NCI-H2196 treated with DMSO at 0.1 percent for 48 hours (cell line): ENCODE measurements around the gene FN3K.
A peak's percentile ranks its signal among the peaks of the same experiment; 100 is the strongest.

ENCODE experiments used
- DNase-seq: peaks from one replicate; lab custom pipeline; 2025; ENCODE audit not compliant: unreplicated experiment; lab: John Stamatoyannopoulos, UW

The FN3K gene

GRCh38 chr17:82703036-82703745 is 32.2 kb upstream of the FN3K start:
- DNase-seq: no peak

GRCh38 chr17:82703935-82704865 is 31.2 kb upstream of the FN3K start:
- DNase-seq: no peak

- DNase-seq: no peak
Measured at GRCh38 chr17:82704886-82705285, 30.5 kb upstream of the FN3K start.

DNA sequence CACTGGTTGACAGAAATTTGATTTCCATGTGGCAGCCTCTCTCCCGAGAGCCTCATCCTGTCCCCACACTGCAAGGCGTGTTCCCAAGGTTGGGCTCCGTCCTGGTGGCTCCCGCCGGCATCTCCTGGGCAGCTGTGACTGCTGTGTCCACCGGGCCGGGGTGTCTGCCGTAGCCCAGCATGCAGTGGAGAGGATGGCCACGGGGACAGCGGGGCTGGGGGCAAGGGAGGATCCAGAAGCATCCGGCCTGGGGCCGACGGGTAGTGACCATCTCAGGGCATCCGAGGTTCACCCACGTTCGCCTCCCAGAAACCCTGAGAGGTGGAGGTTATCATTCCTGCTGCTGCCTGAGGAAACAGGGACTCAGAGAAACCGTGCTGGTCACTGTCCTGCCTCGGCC is 29.7 kb upstream of the FN3K start:
- DNase-seq: no peak

GRCh38 chr17:82709024-82709675 is 26.3 kb upstream of the FN3K start:
- no peak for DNase-seq

DNA sequence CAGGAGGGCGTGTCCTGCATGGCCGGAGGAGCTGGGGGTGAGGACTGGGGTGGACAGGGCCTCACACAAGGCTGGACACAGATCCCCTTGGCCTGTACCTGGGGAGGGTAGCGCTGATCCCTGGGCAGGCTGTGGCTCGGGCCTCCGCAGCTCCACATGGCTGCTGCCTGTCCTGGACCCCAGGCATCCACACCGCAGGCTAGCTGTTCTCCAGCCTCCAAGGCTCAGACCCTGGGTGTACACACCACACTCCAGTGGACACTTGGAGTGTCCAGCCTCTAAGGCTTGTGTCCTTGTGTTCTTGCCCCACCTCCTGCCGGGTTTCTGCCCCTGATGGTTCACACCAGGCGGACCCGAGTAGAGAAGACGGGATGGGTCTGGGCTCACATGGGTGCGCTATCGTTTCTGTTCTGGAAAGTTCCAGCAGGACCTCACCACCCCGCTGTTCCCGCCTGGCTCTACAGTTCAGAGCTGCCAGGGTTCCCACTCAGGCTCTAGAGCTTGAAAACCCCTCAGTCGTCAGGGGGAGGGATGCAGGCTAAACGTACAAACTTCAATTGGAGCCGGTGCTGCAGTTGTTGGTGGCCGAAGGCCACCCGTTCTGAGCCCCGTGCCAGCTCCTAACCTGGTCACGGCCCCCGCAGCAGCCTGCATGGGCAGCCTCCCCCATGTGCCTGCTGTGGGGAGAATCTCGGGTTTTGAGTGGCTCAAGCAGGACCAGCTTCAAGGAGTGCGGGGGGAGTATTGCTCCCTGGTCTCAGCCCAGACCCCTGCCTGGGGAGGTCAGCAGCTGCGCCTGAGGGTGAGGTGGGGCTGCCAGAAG is 25.5 kb upstream of the FN3K start:
- DNase-seq: no peak

DNA sequence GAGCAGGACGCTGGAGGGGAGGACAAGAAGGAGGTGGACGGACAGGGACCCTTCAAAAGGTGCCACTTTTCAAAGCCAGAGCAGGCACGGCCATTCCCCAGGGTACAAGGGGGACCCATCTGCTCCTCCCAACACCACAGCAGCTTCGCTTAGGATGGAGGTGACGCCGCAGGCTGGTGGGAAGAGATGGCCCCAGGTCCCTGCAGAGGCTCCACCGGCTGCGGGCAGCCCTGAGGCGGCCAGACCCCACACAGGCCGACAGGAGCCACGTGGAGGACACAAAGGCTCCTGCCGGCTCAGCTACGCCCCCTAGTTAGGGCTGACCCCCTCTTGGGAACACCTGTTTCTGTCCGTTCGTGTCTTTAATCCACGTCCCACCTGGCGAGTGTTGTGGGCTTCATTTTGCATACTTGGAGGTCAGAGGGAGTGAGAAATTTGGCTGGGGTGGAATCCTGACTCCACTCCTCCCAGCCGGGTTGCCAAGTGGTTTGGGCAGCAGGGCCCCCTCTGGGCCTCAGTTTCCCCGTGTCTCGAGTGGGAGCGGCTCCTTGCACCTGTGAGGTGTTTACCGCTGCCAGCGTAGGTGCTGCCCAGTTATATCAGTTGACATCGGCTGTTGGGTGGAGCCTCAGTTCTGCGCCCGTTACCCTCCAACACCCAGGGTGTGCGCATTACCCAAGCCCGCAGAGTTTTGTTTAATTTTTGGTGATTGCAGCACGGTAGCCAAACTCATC is 24.7 kb upstream of the FN3K start:
- no peak for DNase-seq

- no peak for DNase-seq
Measured at GRCh38 chr17:82713071-82713723, 22.2 kb upstream of the FN3K start.

DNA sequence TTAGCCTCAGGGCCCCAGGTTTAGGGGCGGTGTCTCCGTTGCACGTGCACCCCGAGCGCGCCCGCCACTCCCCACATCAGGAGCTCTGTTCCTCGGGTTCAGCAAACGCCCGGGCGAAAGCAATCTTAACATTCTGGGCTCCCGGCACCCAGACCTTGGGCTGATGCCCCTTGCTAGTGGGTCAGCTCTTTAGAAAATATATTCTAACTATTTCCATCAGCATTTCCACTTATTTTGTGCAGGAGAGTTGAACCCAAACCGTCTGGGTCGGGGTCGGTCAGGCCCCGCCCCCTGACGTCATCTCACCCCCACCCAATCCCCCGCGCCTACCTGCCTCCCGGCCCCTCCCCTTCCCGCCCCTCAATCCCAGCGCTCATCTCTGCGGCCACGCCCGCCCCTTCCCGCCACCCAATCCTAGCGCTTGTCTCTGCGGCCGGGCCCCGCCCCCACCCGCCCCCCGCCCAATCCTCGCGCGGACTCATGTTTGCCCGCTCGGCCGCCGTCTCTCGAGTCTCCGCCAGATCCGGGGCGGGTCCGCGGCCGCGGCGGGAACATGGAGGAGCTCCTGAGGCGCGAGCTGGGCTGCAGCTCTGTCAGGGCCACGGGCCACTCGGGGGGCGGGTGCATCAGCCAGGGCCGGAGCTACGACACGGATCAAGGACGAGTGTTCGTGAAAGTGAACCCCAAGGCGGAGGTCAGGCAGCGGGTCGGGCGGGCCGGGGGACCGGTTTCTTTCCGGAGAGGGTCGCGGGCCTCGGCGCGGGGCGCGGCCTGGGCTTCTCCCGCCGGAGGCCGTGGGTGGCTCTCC is 19.0 kb upstream of the FN3K start, which contains the start of gene FN3KRP:
FN3KRP (plus strand) TSS at position 504 of the 808 bp plus-strand sequence; CDS start at position 554, 50 bp downstream.
- peak; percentile 96 for DNase-seq

DNA sequence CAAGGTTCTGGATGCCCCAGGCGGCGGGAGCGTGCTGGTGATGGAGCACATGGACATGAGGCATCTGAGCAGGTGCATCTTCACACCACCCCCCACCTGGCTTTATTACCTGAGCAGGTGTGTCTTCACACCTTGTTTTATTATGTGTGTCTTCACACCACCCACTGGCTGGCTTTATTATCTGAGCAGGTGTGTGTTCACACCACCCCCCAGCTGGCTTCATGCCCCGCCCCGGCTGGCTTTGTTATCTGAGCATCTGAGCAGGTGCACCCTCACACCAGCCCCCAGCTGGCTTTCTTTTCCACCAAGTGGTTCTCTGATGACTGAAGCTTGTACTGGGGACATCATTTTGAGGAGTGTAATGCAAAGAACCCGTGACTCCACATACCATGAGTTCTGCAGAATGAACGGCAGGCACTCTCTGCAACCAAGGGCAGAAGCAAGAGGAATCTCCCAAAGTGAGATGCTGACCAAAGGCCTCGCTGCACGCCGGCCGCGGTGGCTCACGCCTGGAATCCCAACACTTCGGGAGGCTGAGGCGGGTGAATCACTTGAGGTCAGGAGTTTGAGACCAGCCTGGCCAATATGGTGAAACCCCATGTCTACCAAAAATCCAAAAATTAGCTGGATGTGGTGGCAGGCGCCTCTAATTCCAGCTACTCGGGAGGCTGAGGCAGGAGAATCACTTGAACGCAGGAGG is 16.3 kb upstream of the FN3K start:
- peak; percentile 31 for DNase-seq

- DNase-seq: no peak
Measured at GRCh38 chr17:82720204-82720603, 15.2 kb upstream of the FN3K start.

DNA sequence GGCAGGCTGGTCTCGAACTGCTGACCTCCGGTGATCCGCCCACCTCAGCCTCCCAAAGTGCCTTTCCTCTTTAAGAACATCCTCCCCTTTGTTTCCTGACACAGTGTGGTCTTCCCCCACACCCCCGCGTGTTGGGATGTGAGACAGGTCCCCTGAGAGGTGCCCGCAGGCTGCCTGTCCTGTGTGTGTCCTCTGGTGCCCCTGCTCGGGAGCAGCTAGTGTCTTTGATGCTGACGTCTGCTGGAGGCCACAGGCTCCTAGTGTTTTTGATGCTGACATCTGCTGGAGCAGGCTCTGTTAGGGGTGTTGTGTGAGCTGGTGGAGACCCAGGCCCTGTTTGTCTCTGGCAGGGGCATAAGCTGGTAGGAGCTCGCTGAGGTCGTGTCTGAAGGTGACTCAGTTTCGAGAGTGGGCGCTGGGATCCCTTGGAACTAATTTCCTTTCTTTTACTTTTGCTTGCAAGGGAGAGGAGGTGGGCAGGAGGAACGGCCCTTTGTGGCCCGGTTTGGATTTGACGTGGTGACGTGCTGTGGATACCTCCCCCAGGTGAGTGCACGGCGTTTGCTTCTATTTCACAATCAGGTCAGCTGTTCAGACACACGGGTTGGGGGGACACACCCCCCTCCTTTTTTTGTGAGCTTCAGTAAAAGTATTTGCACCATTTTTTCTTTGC is 12.9 kb upstream of the FN3K start:
- no peak for DNase-seq

- DNase-seq: no peak
Measured at GRCh38 chr17:82723169-82723807, 12.1 kb upstream of the FN3K start.

- DNase-seq: no peak
Measured at GRCh38 chr17:82726427-82726826, 9.0 kb upstream of the FN3K start.

DNA sequence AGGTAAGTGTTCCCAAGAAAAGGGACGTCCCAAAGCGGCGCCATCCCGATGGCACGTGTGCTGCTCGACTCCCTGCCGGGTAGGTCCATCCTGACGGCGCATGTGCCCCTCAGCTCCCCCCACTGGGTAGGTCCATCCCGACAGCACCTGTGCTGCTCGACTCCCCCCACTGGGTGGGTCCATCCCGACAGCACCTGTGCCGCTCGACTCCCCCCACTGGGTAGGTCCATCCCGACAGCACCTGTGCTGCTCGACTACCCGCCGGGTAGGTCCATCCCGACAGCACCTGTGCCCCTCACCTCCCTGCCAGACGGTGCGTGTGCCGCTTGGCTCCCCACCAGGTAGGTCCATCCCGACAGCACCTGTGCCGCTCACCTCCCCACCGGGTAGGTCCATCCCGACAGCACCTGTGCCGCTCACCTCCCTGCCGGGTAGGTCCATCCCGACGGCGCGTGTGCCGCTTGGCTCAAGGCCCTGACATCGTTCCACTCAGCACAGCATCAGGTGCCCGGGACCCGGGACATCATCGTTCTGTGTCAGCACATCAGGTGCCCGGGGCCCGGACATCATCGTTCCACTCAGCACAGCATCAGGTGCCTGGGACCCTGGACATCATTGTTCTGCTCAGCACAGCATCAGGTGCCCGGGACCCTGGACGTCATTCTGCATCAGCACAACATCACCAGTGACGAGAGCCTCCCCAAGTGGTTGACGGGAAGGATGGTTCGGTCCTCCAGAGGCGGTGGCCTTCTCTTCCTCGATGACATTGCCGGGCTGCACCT is 5.7 kb upstream of the FN3K start:
- no peak for DNase-seq

- DNase-seq: no peak
Measured at GRCh38 chr17:82732118-82732743, 3.2 kb upstream of the FN3K start.
